ENCODE measurements around the gene TTLL11. TPM values are rescaled to one million over a fixed set of nuclear protein-coding genes. Genes with fewer than 3 reads are reported as not detected.
A peak's percentile ranks its signal among the peaks of the same experiment; 100 is the strongest.

Gene TTLL11
- total RNA-seq, 1 donor from 2014 or later = 23.9 TPM

- no peak for TF ChIP-seq CTCF (IDR thresholded peaks at IDR 0.05; ENCODE audit: partially characterized antibody, unreplicated experiment)
- H3K27me3 Mint-ChIP-seq (ENCODE audit: unreplicated experiment) = peaks cover 14% of the 10 kb centered on the region
- no peaks in the 10 kb centered on the region for H3K36me3 Mint-ChIP-seq (ENCODE audit: unreplicated experiment)
- no peak overlapping the region for H3K4me3 Mint-ChIP-seq (ENCODE audit: unreplicated experiment)
- DNase-seq = no peak
- H3K9me3 Mint-ChIP-seq (ENCODE audit: unreplicated experiment) = peaks cover 13% of the 10 kb centered on the region
- H3K27ac Mint-ChIP-seq (ENCODE audit: unreplicated experiment) = no peak overlapping the region
- H3K4me1 Mint-ChIP-seq (ENCODE audit: low read depth, unreplicated experiment) = peaks cover 51% of the 10 kb centered on the region
Measured at GRCh38 chr9:121818016-121818661, 275.0 kb downstream of the TTLL11 start.

GRCh38 chr9:121817476-121817875 is 275.6 kb downstream of the TTLL11 start:
- DNase-seq = no peak
- Mint-ChIP-seq H3K27ac (ENCODE audit: unreplicated experiment) (no peak overlapping the region), H3K36me3 (ENCODE audit: unreplicated experiment) (no peaks in the 10 kb centered on the region), H3K9me3 (ENCODE audit: unreplicated experiment) (peaks cover 13% of the 10 kb centered on the region), H3K27me3 (ENCODE audit: unreplicated experiment) (peaks cover 14% of the 10 kb centered on the region), H3K4me1 (ENCODE audit: low read depth, unreplicated experiment) (peaks cover 58% of the 10 kb centered on the region), H3K4me3 (ENCODE audit: unreplicated experiment) (no peak overlapping the region)
- no peak for TF ChIP-seq CTCF (IDR thresholded peaks at IDR 0.05; ENCODE audit: partially characterized antibody, unreplicated experiment)

- peak overlapping the region; percentile 20 for H3K27ac Mint-ChIP-seq (ENCODE audit: unreplicated experiment)
- DNase-seq = no peak
- peaks cover 10% of the 10 kb centered on the region for H3K27me3 Mint-ChIP-seq (ENCODE audit: unreplicated experiment)
- H3K4me3 Mint-ChIP-seq (ENCODE audit: unreplicated experiment) = no peak overlapping the region
- peaks cover 8% of the 10 kb centered on the region for H3K9me3 Mint-ChIP-seq (ENCODE audit: unreplicated experiment)
- no peaks in the 10 kb centered on the region for H3K36me3 Mint-ChIP-seq (ENCODE audit: unreplicated experiment)
- no peak for TF ChIP-seq CTCF (IDR thresholded peaks at IDR 0.05; ENCODE audit: partially characterized antibody, unreplicated experiment)
- peaks cover 58% of the 10 kb centered on the region for H3K4me1 Mint-ChIP-seq (ENCODE audit: low read depth, unreplicated experiment)
Measured at GRCh38 chr9:121816845-121817450, 276.2 kb downstream of the TTLL11 start.

GRCh38 chr9:121816449-121816817 is 276.7 kb downstream of the TTLL11 start:
- Mint-ChIP-seq H3K4me1 (ENCODE audit: low read depth, unreplicated experiment) (peaks cover 54% of the 10 kb centered on the region), H3K27ac (ENCODE audit: unreplicated experiment) (peak overlapping the region; percentile 20), H3K4me3 (ENCODE audit: unreplicated experiment) (no peak overlapping the region), H3K9me3 (ENCODE audit: unreplicated experiment) (peaks cover 6% of the 10 kb centered on the region), H3K27me3 (ENCODE audit: unreplicated experiment) (peaks cover 9% of the 10 kb centered on the region), H3K36me3 (ENCODE audit: unreplicated experiment) (no peaks in the 10 kb centered on the region)
- TF ChIP-seq CTCF (IDR thresholded peaks at IDR 0.05; ENCODE audit: partially characterized antibody, unreplicated experiment) = no peak
- no peak for DNase-seq

All from glutamatergic neuron (in vitro differentiated cells).